SK-N-SH (cell line): Measurements from ENCODE around the gene SRGAP3. TPM values are rescaled to one million over a fixed set of nuclear protein-coding genes. Genes with fewer than 3 reads are reported as not detected.
A peak's percentile ranks its signal among the peaks of the same experiment; 100 is the strongest.

Experiments
- CTCF ChIA-PET: fragments of 300-600, 350-600 bp; formaldehyde crosslinking; extraction: SDS; loops from one replicate; lab custom pipeline; 2021; lab: Yijun Ruan, JAX
- POLR2A ChIA-PET: fragments of 350-600 bp; sonication (Branson Sonifier 250); formaldehyde crosslinking; extraction: SDS; loops from one replicate; lab custom pipeline; 2020; ENCODE audit warnings: antibody characterized with exemption, inconsistent platforms; lab: Yijun Ruan, JAX
- DNase-seq: peaks from one replicate; pipeline ENCODE4 v3.0.0; 2012
- H2AFZ ChIP-seq: fragments of 200-600 bp; sonication (generic); 2 replicates; pipeline ENCODE4 v1.8.1; 2016; ENCODE audit warnings: antibody characterized with exemption, mild to moderate bottlenecking, low read depth
- H3F3A ChIP-seq: fragments of 200-600 bp; sonication (generic); replicated peaks from 2 replicates; pipeline ENCODE3; 2016; ENCODE audit warnings: antibody characterized with exemption, mild to moderate bottlenecking; ENCODE audit not compliant: insufficient read depth
- H3K27ac ChIP-seq, 2 experiments: fragments of 200-500 bp in 1 of 2; fragments of 200-600 bp in 1 of 2; sonication (Bioruptor generic) in 1 of 2; sonication (generic), shearing (Covaris generic) in 1 of 2; 2 replicates each; pipeline versions ENCODE4 v1.5.1 to v1.6.1; 2014 to 2016; ENCODE audit warnings: low read depth in 2 of 2, inconsistent platforms in 1 of 2, low read length in 1 of 2, mild to moderate bottlenecking in 1 of 2, mixed read lengths in 1 of 2
- H3K27me3 ChIP-seq: fragments of 200-600 bp; sonication (generic), shearing (Covaris generic); 2 replicates; pipeline ENCODE4 v1.6.1; 2016; ENCODE audit warnings: mixed run types; ENCODE audit not compliant: insufficient read depth
- H3K36me3 ChIP-seq, 2 experiments: fragments of 200-500 bp in 1 of 2; fragments of 200-600 bp in 1 of 2; sonication (Bioruptor generic) in 1 of 2; sonication (generic) in 1 of 2; replicated peaks in 1 of 2; 2 replicates each; pipeline versions ENCODE3 to v1.5.1; 2014 to 2016; ENCODE audit warnings: low read length in 1 of 2, mild to moderate bottlenecking in 1 of 2; ENCODE audit not compliant: insufficient read depth in 2 of 2, control insufficient read depth in 1 of 2
- H3K4me1 ChIP-seq, 2 experiments: fragments of 200-500 bp in 1 of 2; fragments of 200-600 bp in 1 of 2; sonication (Bioruptor generic) in 1 of 2; sonication (generic), shearing (Covaris generic) in 1 of 2; 2 replicates each; pipeline versions ENCODE4 v1.5.1 to v1.6.1; 2014 to 2016; ENCODE audit warnings: low read depth in 1 of 2, low read length in 1 of 2, mixed run types in 1 of 2; ENCODE audit not compliant: insufficient read depth in 2 of 2, control insufficient read depth in 1 of 2
- H3K4me2 ChIP-seq: fragments of 200-600 bp; sonication (generic), shearing (Covaris generic); 2 replicates; pipeline ENCODE4 v1.6.1; 2017; ENCODE audit warnings: mixed run types
- H3K4me3 ChIP-seq, 2 experiments: fragments of 200-500 bp in 1 of 2; fragments of 200-600 bp in 1 of 2; sonication (Bioruptor generic) in 1 of 2; sonication (generic), shearing (Covaris generic) in 1 of 2; 2 replicates each; pipeline versions ENCODE4 v1.5.1 to v1.8.1; 2014 to 2016; ENCODE audit warnings: low read depth in 2 of 2, inconsistent platforms in 1 of 2, low read length in 1 of 2, mild to moderate bottlenecking in 1 of 2, mixed read lengths in 1 of 2, moderate library complexity in 1 of 2
- H3K79me2 ChIP-seq: fragments of 200-600 bp; sonication (generic); 2 replicates; pipeline ENCODE4 v1.8.1; 2017; ENCODE audit warnings: mild to moderate bottlenecking; ENCODE audit not compliant: insufficient read depth
- H3K9ac ChIP-seq: fragments of 200-600 bp; sonication (generic); 2 replicates; pipeline ENCODE4 v1.6.1; 2017; ENCODE audit warnings: mixed run types
- H3K9me2 ChIP-seq: fragments of 200-600 bp; sonication (generic); 2 replicates; pipeline ENCODE4 v1.6.1; 2017; ENCODE audit warnings: mixed run types
- H3K9me3 ChIP-seq: fragments of 200-600 bp; sonication (generic); 2 replicates; pipeline ENCODE4 v1.6.1; 2017; ENCODE audit warnings: mixed run types, mild to moderate bottlenecking, moderate library complexity
- H4K20me1 ChIP-seq: fragments of 200-600 bp; sonication (generic); 2 replicates; pipeline ENCODE4 v1.6.1; 2017; ENCODE audit warnings: mild to moderate bottlenecking, mixed run types; ENCODE audit not compliant: insufficient read depth
- CHD2 ChIP-seq: fragments of 150-350 bp; IDR thresholded peaks from 2 replicates; pipeline ENCODE4 v1.6.1; 2018; ENCODE audit warnings: low read length; ENCODE audit not compliant: partially characterized antibody
- ELF1 ChIP-seq: IDR thresholded peaks from 2 replicates; pipeline ENCODE4 v1.4.0; 2012
- EP300 ChIP-seq, 2 experiments: IDR thresholded peaks; 2 replicates each; pipeline versions ENCODE4 v1.4.0 to v1.6.1; 2012; ENCODE audit warnings: borderline replicate concordance in 1 of 2, low read depth in 1 of 2, low read length in 1 of 2
- EZH2phosphoT487 ChIP-seq: fragments of 200-600 bp; sonication (generic); IDR thresholded peaks from 2 replicates; pipeline ENCODE4 v1.6.1; 2017; ENCODE audit warnings: low read depth, mixed run types, mild to moderate bottlenecking, antibody characterized with exemption, moderate library complexity, borderline replicate concordance
- FOSL2 ChIP-seq: IDR thresholded peaks from 2 replicates; pipeline ENCODE4 v1.4.0; 2012; ENCODE audit warnings: low read depth, mild to moderate bottlenecking, moderate library complexity, borderline replicate concordance
- FOXM1 ChIP-seq: IDR thresholded peaks from 2 replicates; pipeline ENCODE4 v1.4.0; 2012; ENCODE audit warnings: low read depth, mild to moderate bottlenecking
- GABPA ChIP-seq: IDR thresholded peaks from 2 replicates; pipeline ENCODE4 v1.4.0; 2012; ENCODE audit warnings: low read depth, mild to moderate bottlenecking
- JUND ChIP-seq: IDR thresholded peaks from 2 replicates; pipeline ENCODE4 v1.4.0; 2012
- MXI1 ChIP-seq: IDR thresholded peaks from 2 replicates; pipeline ENCODE4 v1.6.1; 2012; ENCODE audit warnings: mild to moderate bottlenecking, low read depth, low read length, improper control_type of control experiment
- NFIC ChIP-seq: IDR thresholded peaks from 2 replicates; pipeline ENCODE4 v1.4.0; 2012; ENCODE audit warnings: borderline replicate concordance
- PBX3 ChIP-seq: IDR thresholded peaks from 2 replicates; pipeline ENCODE4; 2012
- RXRA ChIP-seq: IDR thresholded peaks from 2 replicates; pipeline ENCODE4 v1.4.0; 2012; ENCODE audit warnings: low read depth, mild to moderate bottlenecking, borderline replicate concordance
- TCF12 ChIP-seq: IDR thresholded peaks from 2 replicates; pipeline ENCODE4 v1.4.0; 2012
- TEAD4 ChIP-seq: IDR thresholded peaks from 2 replicates; pipeline ENCODE4 v1.4.0; 2012; ENCODE audit warnings: mild to moderate bottlenecking, borderline replicate concordance; ENCODE audit not compliant: insufficient read depth
- ZBTB33 ChIP-seq: IDR thresholded peaks from 2 replicates; pipeline ENCODE4 v1.4.0; 2012; ENCODE audit warnings: low read depth, borderline replicate concordance
- WGBS: methylation state at CpG from one replicate; pipeline ENCODE4 v1.1.6; 2017; ENCODE audit warnings: low lambda C conversion rate; 5-methylcytosine and 5-hydroxymethylcytosine counted together
- polyA plus RNA-seq, 3 experiments: library from polyadenylated mRNA; depleted of rRNA; stranded (reverse); fragments of >200 nt; gene quantifications; 2 replicates each; pipeline ENCODE4 v1.2.3, GENCODE V29; 2012
- TF ChIP-seq, protein P1 (sequence below): IDR thresholded peaks from 2 replicates; pipeline ENCODE4 v1.6.1; 2012; ENCODE audit warnings: mild to moderate bottlenecking, low read depth, low read length, moderate library complexity
- TF ChIP-seq, protein P2 (sequence below): IDR thresholded peaks from 2 replicates; pipeline ENCODE4 v1.4.0; 2012; ENCODE audit warnings: low read depth, borderline replicate concordance

The SRGAP3 gene
- polyA plus RNA-seq, 1 of the 3 experiments (the other 2 are of a cell fraction) = 2.8 TPM

DNA sequence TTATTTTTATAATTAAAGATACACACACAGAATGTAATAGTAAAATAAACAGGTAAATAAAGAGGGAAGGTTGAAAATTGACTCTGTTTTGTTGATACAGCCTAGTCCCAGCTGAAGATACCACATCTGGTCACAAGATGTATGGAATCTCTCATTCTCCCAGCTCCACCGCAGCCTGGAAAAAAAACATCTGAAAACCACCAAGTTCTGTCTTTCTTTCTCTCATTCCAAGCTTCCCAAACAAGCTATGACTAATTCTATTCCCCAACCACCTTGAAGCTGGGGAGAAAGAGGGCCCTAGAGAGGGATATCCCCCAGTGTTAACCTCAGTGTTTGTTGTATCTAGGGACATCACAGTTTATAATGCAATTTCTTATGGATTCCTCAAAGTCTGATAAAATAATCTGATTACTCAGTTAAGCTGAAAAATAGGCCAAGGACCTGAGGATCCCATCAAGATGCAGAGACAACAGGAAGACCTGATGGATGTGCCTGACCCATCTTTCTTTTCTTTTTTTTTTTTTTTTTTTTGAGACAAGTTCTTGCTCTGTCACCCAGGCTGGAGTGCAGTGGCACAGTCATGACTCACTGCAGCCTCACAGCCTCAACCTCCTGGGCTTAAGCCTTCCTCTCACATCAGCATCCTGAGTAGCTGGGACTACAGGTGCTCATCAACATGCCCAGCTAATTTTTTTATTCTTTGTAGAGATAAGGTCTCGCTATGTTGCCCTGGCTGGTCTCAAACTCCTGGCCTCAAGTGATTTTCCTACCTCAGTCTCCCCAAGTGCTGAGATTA is 38.1 kb downstream of the SRGAP3 start:
- Histone ChIP-seq H3K4me2 (no peak overlapping the region), H2AFZ (no peak overlapping the region), H3K4me1 (peaks cover 0 to 11% of the 10 kb centered on the region in 2 experiments; a peak in 2 of 4 replicates), H3K4me3 (no peak overlapping the region), H4K20me1 (no peaks in the 10 kb centered on the region), H3K9me2 (no peaks in the 10 kb centered on the region), H3K79me2 (no peaks in the 10 kb centered on the region), H3K9ac (no peak overlapping the region), H3F3A (peaks cover 16% of the 10 kb centered on the region), H3K36me3 (no peaks in the 10 kb centered on the region), H3K9me3 (no peaks in the 10 kb centered on the region), H3K27me3 (no peaks in the 10 kb centered on the region), H3K27ac (peak overlapping the region; percentile 17 to 20; a peak in 2 of 4 replicates)
- TF ChIP-seq JUND (peak; percentile 25; the same call in 1 of the 2 replicates), PBX3 (peak; percentile 20; the same call in 1 of the 2 replicates), CHD2 (no peak), TCF12 (peak; percentile 95), NFIC (peak; percentile 34; the same call in 1 of the 2 replicates), FOSL2 (peak; percentile 28; the same call in 1 of the 2 replicates), EP300 (IDR thresholded peaks at IDR 0.05; ENCODE audit: borderline replicate concordance in 1 of 2, low read depth in 1 of 2, low read length in 1 of 2) (peak in 1 of 2 experiments; percentile 30; a peak in 1 of 4 replicates), TEAD4 (0 out of 2 replicates have a peak, but pooled peaks have one; percentile 8), EZH2phosphoT487 (no peak)
- POLR2A ChIA-PET = interaction anchor here (0.7 kb wide), 1 partner anchor 546 kb away, joined by 3 read pairs; no protein-coding TSS in a partner anchor
- CTCF ChIA-PET = interaction anchor here (0.8 to 2.1 kb wide), 2 partner anchors 39 to 91 kb away, joined by 3 to 5 read pairs; partner anchors contain the start of gene SRGAP3
- WGBS = 54% methylated on average over 2 of the region's 2 CpGs
- DNase-seq = peak; percentile 36

- Histone ChIP-seq H3K4me3 (no peak overlapping the region), H3K9ac (no peak overlapping the region), H3K9me3 (no peaks in the 10 kb centered on the region), H3K79me2 (no peaks in the 10 kb centered on the region), H3K9me2 (no peaks in the 10 kb centered on the region), H3K27ac (no peak overlapping the region), H2AFZ (no peak overlapping the region), H3K4me2 (no peak overlapping the region), H3K4me1 (peaks cover 0 to 13% of the 10 kb centered on the region in 2 experiments; a peak in 2 of 4 replicates), H4K20me1 (no peaks in the 10 kb centered on the region), H3K36me3 (no peaks in the 10 kb centered on the region), H3F3A (peaks cover 12% of the 10 kb centered on the region), H3K27me3 (no peaks in the 10 kb centered on the region)
- CTCF ChIA-PET = interaction anchor here (0.9 to 1.3 kb wide), 3 partner anchors 16 to 142 kb away, joined by 3 to 4 read pairs (median 3); no protein-coding TSS in a partner anchor
- POLR2A ChIA-PET = no interaction called here
- no peak for DNase-seq
- 77% methylated on average over 3 of the region's 3 CpGs for WGBS
- TF ChIP-seq MXI1 (no peak), ELF1 (no peak), PBX3 (no peak), RXRA (no peak), ZBTB33 (no peak), FOXM1 (no peak), GABPA (no peak)
- TF ChIP-seq, protein P1, sequence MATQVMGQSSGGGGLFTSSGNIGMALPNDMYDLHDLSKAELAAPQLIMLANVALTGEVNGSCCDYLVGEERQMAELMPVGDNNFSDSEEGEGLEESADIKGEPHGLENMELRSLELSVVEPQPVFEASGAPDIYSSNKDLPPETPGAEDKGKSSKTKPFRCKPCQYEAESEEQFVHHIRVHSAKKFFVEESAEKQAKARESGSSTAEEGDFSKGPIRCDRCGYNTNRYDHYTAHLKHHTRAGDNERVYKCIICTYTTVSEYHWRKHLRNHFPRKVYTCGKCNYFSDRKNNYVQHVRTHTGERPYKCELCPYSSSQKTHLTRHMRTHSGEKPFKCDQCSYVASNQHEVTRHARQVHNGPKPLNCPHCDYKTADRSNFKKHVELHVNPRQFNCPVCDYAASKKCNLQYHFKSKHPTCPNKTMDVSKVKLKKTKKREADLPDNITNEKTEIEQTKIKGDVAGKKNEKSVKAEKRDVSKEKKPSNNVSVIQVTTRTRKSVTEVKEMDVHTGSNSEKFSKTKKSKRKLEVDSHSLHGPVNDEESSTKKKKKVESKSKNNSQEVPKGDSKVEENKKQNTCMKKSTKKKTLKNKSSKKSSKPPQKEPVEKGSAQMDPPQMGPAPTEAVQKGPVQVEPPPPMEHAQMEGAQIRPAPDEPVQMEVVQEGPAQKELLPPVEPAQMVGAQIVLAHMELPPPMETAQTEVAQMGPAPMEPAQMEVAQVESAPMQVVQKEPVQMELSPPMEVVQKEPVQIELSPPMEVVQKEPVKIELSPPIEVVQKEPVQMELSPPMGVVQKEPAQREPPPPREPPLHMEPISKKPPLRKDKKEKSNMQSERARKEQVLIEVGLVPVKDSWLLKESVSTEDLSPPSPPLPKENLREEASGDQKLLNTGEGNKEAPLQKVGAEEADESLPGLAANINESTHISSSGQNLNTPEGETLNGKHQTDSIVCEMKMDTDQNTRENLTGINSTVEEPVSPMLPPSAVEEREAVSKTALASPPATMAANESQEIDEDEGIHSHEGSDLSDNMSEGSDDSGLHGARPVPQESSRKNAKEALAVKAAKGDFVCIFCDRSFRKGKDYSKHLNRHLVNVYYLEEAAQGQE = no peak
- TF ChIP-seq, protein P2, sequence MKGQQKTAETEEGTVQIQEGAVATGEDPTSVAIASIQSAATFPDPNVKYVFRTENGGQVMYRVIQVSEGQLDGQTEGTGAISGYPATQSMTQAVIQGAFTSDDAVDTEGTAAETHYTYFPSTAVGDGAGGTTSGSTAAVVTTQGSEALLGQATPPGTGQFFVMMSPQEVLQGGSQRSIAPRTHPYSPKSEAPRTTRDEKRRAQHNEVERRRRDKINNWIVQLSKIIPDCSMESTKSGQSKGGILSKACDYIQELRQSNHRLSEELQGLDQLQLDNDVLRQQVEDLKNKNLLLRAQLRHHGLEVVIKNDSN = no peak
Observed at GRCh38 chr3:9209777-9210176, 39.7 kb downstream of the SRGAP3 start.
